ENCODE measurements around the gene PIH1D1. TPM values are rescaled to one million over a fixed set of nuclear protein-coding genes. Genes with fewer than 3 reads are reported as not detected.

Gene PIH1D1
- total and polyA plus RNA-seq, 2 of the 8 experiments (the other 6 are each of a cell fraction or from before 2014, with no cell fraction given): 146 to 195 TPM

GRCh38 chr19:49421039-49421877 lies 30.4 kb downstream of the PIH1D1 start:
- H4K91ac ChIP-seq (replicated peaks; ENCODE audit: insufficient read length, low read length): no peak overlapping the region
- H3K9ac ChIP-seq (replicated peaks in 1 of 4; ENCODE audit: extremely low read depth in 1 of 4, low read depth in 3 of 4, low read length in 3 of 4): no peak overlapping the region
- H3K23me2 ChIP-seq (ENCODE audit: low read depth, low read length): peaks cover 10% of the 10 kb centered on the region; the same call in 1 of the 2 replicates
- H3K9me3 ChIP-seq (ENCODE audit: insufficient read depth in 2 of 2, low read depth in 1 of 2, low read length in 1 of 2): no peaks in the 10 kb centered on the region
- no peak overlapping the region for H2BK12ac ChIP-seq (ENCODE audit: low read depth, low read length)
- peak overlapping the region; percentile 19 to 40; a peak in 3 of 4 replicates for H3K4me2 ChIP-seq (ENCODE audit: insufficient read depth in 1 of 2, low read depth in 2 of 2, low read length in 2 of 2)
- H3K79me2 ChIP-seq (ENCODE audit: control insufficient read depth in 1 of 2, insufficient read depth in 2 of 2, low read length in 2 of 2): no peaks in the 10 kb centered on the region
- ChIA-PET CTCF (ENCODE audit: partially characterized antibody) (interaction anchor here (0.5 to 14.7 kb wide), 12 partner anchors 7 to 149 kb away, joined by 3 to 291 read pairs (median 4); partner anchors contain the start of gene PIH1D1), POLR2A (ENCODE audit: partially characterized antibody) (interaction anchor here (0.6 to 2.1 kb wide), 9 partner anchors 8 to 61 kb away, joined by 3 to 8 read pairs (median 4); partner anchors contain the start of genes PIH1D1 and TEAD2)
- H2BK120ac ChIP-seq (replicated peaks; ENCODE audit: low read depth, low read length): no peak overlapping the region
- no peak overlapping the region for H2BK15ac ChIP-seq (ENCODE audit: low read length)
- no peak overlapping the region for H4K5ac ChIP-seq (ENCODE audit: insufficient read length, low read depth, low read length)
- H4K8ac ChIP-seq (ENCODE audit: extremely low read depth, insufficient read depth, low read length): no peak overlapping the region
- no peaks in the 10 kb centered on the region for H3K79me1 ChIP-seq (ENCODE audit: low read depth, low read length)
- no peaks in the 10 kb centered on the region for H4K20me1 ChIP-seq (replicated peaks in 1 of 2; ENCODE audit: control insufficient read depth in 1 of 2, insufficient read depth in 2 of 2, low read length in 2 of 2)
- no peak overlapping the region for H2BK5ac ChIP-seq (ENCODE audit: low read depth, low read length)
- peak; percentile 79 to 99 for DNase-seq (ENCODE audit: low read depth in 1 of 2, low spot score in 2 of 2)
- 26% methylated on average over 34 of the region's 48 CpGs; no CpG with 5 or more reads in 1 of the 2 experiments for WGBS, 2 experiments (ENCODE audit: extremely low coverage in 1 of 2, insufficient coverage in 1 of 2, insufficient read length in 1 of 2, insufficient replicate concordance in 2 of 2, low coverage in 1 of 2, low lambda C conversion rate in 2 of 2, missing lambda C conversion rate in 1 of 2)
- H3K27ac ChIP-seq (ENCODE audit: low read depth, low read length): no peak overlapping the region
- peaks cover 23 to 51% (median 46%) of the 10 kb centered on the region in 4 experiments for H3K27me3 ChIP-seq (replicated peaks in 1 of 4; ENCODE audit: control insufficient read depth in 3 of 4, extremely low read depth in 1 of 4, insufficient read depth in 3 of 4, low read length in 3 of 4)
- H3K4me1 ChIP-seq (replicated peaks in 1 of 4; ENCODE audit: control insufficient read depth in 3 of 4, insufficient read depth in 4 of 4, low read length in 3 of 4): peaks cover 7 to 28% (median 17%) of the 10 kb centered on the region in 4 experiments
- H3K36me3 ChIP-seq (ENCODE audit: control insufficient read depth in 2 of 4, insufficient read depth in 4 of 4, low read length in 3 of 4): no peaks in the 10 kb centered on the region
- peak overlapping the region in 1 of 4 experiments; percentile 9; a peak in 1 of 8 replicates for H3K4me3 ChIP-seq (ENCODE audit: extremely low read depth in 1 of 4, insufficient read depth in 2 of 4, low read depth in 3 of 4, low read length in 4 of 4)
- no peak overlapping the region for H2AFZ ChIP-seq (ENCODE audit: low read length)
- H2BK20ac ChIP-seq (ENCODE audit: low read length): no peak overlapping the region
- no peak overlapping the region for H3K18ac ChIP-seq (ENCODE audit: extremely low read depth, low read length)
- H3K4ac ChIP-seq (replicated peaks; ENCODE audit: insufficient read length, low read depth, low read length): no peak overlapping the region
- no peak overlapping the region for H3K56ac ChIP-seq (replicated peaks; ENCODE audit: insufficient read length, low read depth, low read length)
- peak; percentile 93 for FAIRE-seq
- H3K14ac ChIP-seq (ENCODE audit: insufficient read length): no peak overlapping the region
- no peak overlapping the region for H3K23ac ChIP-seq (ENCODE audit: insufficient read length)
- no peak overlapping the region for H2AK5ac ChIP-seq (ENCODE audit: low read depth, low read length)
- TF ChIP-seq CBX8 (IDR thresholded peaks at IDR 0.05; ENCODE audit: borderline replicate concordance, low read depth, low read length): no peak
- no peak for TF ChIP-seq SAP30 (IDR thresholded peaks at IDR 0.05; ENCODE audit: insufficient read depth, insufficient replicate concordance, low read length)
- no peak for TF ChIP-seq RFX5 (IDR thresholded peaks at IDR 0.05; ENCODE audit: borderline replicate concordance, low read depth, low read length)
- TF ChIP-seq, protein P1, sequence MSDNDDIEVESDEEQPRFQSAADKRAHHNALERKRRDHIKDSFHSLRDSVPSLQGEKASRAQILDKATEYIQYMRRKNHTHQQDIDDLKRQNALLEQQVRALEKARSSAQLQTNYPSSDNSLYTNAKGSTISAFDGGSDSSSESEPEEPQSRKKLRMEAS (IDR thresholded peaks at IDR 0.05): peak; percentile 92
- TF ChIP-seq ATF2 (IDR thresholded peaks at IDR 0.05; ENCODE audit: low read length): no peak
- 0 out of 2 replicates have a peak, but pooled peaks have one; percentile 17 for TF ChIP-seq CHD2 (IDR thresholded peaks at IDR 0.05; ENCODE audit: low read length)
- TF ChIP-seq GABPA (IDR thresholded peaks at IDR 0.05; ENCODE audit: borderline replicate concordance, insufficient read depth, low read length): no peak

All from H1 (cell line).